ENCODE data around the gene PUS3.

PUS3 gene

DNA sequence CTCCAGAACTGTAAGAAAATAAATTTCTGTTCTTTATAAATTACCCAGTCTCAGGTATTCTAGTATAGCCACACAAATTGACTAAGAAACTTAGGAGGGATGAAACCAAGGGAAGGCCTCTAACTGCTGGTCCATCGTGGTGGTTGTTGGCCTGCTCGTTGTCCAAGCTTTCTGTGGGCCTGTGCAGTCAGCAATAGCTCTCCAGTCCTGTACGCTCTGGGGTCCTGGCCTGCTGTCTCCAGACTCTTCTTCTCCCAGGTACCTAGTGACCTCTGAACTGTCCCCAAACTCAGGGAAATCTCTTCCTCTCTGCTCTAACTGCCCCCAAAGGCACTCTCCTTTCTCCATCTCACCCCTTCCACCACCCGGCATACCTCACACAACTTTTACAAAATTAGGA is 37.1 kb upstream of the PUS3 start:
- DNase-seq, result no peak

DNA sequence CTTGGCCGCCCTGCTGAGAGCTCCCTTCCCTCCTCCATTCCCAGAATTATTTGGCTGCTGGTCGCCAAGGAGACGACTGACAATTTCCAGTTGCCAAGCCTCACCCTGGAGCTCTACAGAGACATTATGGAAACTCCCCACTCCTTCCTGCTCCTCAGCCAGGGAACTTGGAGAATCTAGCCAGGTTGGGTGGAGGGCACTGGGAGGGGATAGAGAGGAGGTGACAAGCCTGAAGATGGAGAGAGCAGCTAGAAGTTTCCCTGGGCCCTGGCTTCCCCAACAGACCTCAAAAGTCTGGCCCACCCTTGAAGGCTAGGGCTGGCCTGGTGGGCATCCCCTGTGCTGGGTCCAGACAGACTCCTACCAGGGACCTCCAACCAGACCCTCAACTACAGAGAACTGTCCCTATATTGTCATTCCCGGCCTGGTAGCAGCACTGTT is 36.1 kb upstream of the PUS3 start:
- DNase-seq, result no peak

GRCh38 chr11:125938418-125938817 is 35.4 kb upstream of the PUS3 start:
- DNase-seq, result no peak

GRCh38 chr11:125935618-125936199 is 32.7 kb upstream of the PUS3 start:
- no peak for DNase-seq

GRCh38 chr11:125935056-125935455 is 32.0 kb upstream of the PUS3 start:
- no peak for DNase-seq

DNA sequence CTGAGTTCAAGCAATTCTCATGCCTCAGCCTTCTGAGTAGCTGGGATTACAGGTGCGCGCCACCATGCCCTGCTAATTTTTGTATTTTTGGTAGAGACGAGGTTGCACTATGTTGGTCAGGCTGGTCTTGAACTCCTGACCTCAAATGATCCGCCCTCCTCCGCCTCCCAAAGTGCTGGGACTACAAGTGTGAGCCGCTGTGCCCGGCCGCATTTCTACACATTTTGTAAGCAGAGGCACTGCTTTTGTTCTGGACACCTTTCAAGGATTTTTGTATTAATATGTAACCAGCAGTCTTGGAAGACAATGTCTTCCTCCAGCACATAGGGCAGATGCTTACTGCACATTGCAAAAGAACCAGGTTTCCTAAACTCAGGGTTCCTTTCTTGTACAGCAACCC is 31.5 kb upstream of the PUS3 start:
- no peak for DNase-seq

DNA sequence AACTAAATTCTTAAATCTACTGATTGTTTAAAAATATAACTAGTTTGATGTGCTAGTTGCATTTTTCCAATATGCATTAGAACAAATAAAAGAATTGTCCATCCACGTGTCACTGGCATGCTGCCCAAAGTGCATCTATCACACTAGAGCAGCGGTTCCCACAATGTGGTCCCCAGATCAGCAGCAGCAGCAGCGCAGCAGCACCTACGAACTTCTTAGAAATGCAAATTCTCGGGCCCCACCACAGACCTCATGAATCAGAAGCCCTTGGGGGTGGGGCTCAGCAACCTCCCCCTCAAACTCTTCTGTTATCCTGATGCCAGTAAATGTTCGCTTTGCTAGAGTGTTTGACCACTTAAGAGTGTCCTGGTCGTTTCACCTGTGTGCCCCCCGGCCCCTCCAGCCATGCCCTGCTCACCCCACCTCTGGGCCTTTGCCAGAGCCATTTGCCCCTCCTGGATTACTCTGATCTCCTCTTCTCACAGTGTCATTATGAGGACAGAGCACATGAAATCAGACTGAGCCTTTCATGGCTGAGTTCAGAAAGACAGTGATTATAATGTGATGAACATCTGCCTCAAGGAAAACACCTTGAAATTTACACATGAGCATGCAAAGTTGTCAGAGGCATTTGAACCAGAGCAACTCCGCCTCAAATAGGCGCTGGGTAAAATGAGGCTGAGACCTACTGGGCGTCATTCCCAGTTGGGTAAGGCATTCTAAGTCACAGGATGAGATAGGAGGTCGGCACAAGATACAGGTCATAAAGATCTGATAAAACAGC is 30.2 kb upstream of the PUS3 start:
- no peak for DNase-seq

- DNase-seq, result no peak
These were observed 29.3 kb upstream of the PUS3 start for GRCh38 chr11:125932301-125932700.

DNA sequence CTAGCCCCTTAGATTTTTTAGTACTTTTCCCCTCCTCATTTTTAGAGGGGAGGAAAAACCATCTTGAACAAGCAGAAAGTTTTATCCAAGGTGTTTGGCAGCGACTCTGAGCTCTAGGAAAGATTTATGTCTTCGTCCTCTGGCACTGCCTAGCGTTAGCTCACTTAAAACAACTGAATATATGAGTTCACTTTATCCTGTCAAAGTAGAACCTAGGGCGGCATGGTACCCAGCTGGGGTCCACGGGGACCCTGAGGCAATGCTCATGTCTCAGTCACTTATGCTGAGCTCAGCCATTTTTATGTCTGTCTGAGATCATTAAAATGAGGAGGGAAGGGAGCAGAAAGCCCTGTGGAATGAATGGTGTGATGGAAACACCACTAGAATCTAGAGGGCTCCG is 28.7 kb upstream of the PUS3 start:
- no peak for DNase-seq

- no peak for DNase-seq
These were observed 28.1 kb upstream of the PUS3 start for GRCh38 chr11:125931116-125931515.

- no peak for DNase-seq
These were observed 27.1 kb upstream of the PUS3 start for GRCh38 chr11:125930076-125930450.

DNA sequence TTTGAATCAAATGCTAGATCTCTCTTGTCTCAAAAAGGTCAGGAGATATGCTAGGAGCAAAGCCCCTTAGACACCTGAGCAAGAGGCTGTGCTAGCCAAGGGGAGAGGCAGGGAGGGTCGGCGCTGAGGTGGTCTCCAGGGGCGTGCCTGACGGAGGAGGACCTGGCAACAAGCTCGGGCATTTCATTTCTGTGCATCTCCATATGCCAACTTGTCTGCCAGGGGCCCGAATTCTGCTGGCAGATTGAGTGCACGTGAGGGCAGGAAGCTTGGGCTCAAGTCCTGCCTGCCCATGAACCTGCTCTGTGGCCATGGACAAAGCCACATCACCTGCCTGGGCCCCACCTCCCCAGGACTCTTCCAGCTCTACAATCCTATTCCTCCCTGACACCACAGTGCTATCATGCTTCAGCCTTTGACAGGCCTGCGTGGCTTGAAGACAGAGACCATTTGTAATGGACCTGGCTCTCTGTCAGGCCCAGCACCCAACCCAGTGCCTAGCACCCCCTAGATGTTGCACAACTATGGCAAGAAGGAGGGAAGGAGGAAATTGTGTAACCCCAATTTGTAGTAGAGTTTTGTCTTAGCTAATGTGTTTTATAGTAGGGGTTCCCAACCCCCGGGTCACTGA is 26.6 kb upstream of the PUS3 start:
- no peak for DNase-seq

DNA sequence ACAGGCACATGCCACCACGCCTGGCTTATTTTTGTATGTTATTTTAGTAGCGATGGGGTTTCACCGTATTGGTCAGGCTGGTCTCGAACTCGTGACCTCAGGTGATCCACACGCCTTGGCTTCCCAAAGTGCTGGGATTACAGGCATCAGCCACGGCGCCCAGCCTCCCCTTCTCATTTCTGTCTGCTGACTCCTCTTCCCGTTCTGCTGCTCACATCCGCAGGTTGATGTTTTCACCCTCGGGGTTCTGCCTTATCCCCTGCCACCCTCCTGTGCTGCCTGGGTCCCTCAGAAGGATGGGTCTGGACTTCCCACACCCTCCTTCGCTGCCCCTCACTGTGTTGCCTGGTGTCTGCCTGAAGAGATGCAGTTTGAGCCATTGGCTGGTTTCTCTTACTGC is 23.7 kb upstream of the PUS3 start:
- DNase-seq, result no peak

DNA sequence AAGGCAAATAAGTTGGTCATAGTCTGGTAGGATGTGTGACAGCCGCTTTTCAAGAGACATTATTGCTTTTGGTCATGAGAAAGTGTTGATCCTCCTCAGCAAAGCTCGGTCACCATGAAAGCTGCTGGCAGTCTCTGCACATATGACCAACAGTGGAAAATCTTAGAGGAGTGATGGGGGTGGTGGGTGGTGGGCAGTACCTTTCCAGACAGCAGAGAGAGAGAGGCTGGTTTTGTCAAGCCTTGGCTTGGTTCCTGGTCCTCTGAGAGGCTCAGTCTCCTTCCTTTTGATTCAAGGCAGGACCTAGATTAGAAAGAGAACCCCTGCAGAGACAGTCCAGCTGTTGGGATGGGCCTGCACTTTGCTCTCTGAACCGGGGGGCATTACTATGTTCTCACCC is 22.8 kb upstream of the PUS3 start:
- DNase-seq, result no peak

GRCh38 chr11:125925247-125925740 is 22.3 kb upstream of the PUS3 start:
- DNase-seq, result no peak

- DNase-seq, result no peak
These were observed 21.5 kb upstream of the PUS3 start for GRCh38 chr11:125924384-125925007.

GRCh38 chr11:125923633-125924032 is 20.6 kb upstream of the PUS3 start:
- DNase-seq, result no peak

- peak; percentile 44 to 60 for DNase-seq
These were observed 20.1 kb upstream of the PUS3 start for GRCh38 chr11:125923012-125923579.

DNA sequence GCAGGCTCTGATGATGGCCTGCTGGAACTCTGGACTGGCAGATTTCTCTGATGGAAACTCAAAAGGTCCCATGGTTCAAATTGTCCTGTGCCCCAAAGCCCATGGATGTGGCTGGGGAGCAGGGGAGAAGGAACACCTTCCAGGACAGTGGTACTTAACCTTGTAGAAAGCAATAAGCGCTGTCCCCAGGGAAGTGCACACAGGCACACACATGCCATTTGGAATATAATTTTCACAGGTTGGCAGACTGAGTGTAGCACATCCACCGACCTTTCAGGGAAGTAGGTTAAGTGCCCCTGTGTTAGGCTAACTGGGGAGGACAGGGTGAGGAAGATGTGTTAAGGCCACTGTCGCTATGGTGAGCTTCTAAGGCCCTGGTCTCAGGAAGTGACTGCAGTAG is 19.1 kb upstream of the PUS3 start:
- DNase-seq, result no peak

- DNase-seq, result no peak
These were observed 18.0 kb upstream of the PUS3 start for GRCh38 chr11:125921042-125921441.

GRCh38 chr11:125918140-125918840 is 15.3 kb upstream of the PUS3 start:
- no peak for DNase-seq

DNA sequence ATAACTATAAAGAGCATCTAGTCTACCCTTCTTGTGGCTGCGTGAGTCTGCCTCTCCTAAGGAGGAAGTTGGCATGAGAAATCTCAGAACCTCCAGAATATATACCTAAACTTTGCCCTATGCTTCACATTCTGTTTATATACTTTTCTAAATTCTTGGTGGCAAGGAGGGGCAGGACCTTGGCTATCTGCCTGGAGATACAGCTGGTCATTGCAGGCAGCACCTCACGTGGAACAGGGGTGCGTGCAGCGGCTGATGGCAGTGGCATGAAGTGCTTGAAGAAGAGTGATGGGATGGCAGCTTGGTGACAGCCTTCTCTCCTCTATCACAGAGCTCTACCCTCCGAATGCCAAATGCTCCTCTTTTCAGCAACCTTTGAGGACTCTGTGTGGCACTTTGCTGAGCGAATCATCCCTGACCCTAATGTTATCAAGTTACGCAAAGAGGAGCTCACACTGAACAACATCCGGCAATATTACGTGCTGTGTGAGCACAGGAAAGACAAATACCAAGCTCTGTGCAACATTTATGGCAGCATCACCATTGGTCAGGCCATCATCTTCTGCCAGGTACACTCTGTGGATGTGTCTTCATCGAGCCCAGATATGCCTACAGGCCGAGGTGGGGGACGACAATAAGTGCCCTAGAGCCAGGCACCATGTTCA is 13.8 kb upstream of the PUS3 start:
- DNase-seq, result no peak
